A549 (cell line): ENCODE measurements around the gene LRIT3. TPM values are rescaled to one million over a fixed set of nuclear protein-coding genes. Genes with fewer than 3 reads are reported as not detected.

ENCODE experiments used
- ATAC-seq, 2 experiments: fragments of 200-7000 bp in 1 of 2; fragments of >200 bp in 1 of 2; cut with Nextera tagmentation in 1 of 2; cut with Tn5 transposase in 1 of 2; 3 replicates each; pipeline versions ENCODE4 v1.8.0 to v1.9.1; 2018 to 2020; ENCODE audit warnings: mild to moderate bottlenecking in 1 of 2, moderate library complexity in 1 of 2
- CTCF ChIA-PET: fragments of 300-600 bp; sonication (Branson Sonifier 250); formaldehyde crosslinking; extraction: SDS; loops from one replicate; lab custom pipeline; 2021; ENCODE audit warnings: antibody characterized with exemption, inconsistent platforms; lab: Yijun Ruan, JAX
- POLR2A ChIA-PET: fragments of 350-600 bp; formaldehyde crosslinking; extraction: SDS; loops from one replicate; lab custom pipeline; 2021; ENCODE audit warnings: antibody characterized with exemption, inconsistent platforms; lab: Yijun Ruan, JAX
- DNase-seq, 2 experiments: peaks; one replicate each; pipeline versions ENCODE4 v3.0.0 to v3.0.0-alpha.2; 2011 to 2016; ENCODE audit warnings: low read depth in 1 of 2, low spot score in 1 of 2
- FAIRE-seq: peaks from 2 replicates; lab custom pipeline; 2011; peaks lifted over from hg19 to GRCh38; lab: Jason Lieb, UNC
- H3K27ac ChIP-seq, 2 experiments: fragments of >200 bp; sonication (Bioruptor Twin); formaldehyde crosslinking; 3 replicates each; pipeline ENCODE4 v1.5.1; 2016 to 2017
- H3K4me1 ChIP-seq: fragments of >200 bp; sonication (Bioruptor Twin); formaldehyde crosslinking; 3 replicates; pipeline ENCODE4 v1.6.1; 2016
- H3K4me2 ChIP-seq: fragments of >200 bp; sonication (Bioruptor Twin); formaldehyde crosslinking; 3 replicates; pipeline ENCODE4 v1.6.1; 2016
- H3K4me3 ChIP-seq: fragments of >200 bp; sonication (Bioruptor Twin); formaldehyde crosslinking; 3 replicates; pipeline ENCODE4 v1.5.1; 2016
- H3K9me3 ChIP-seq: fragments of >200 bp; sonication (Bioruptor Twin); formaldehyde crosslinking; 3 replicates; pipeline ENCODE4 v1.6.1; 2016
- CHD2 ChIP-seq: fragments of 150-350 bp; IDR thresholded peaks from 2 replicates; pipeline ENCODE4 v1.6.1; 2014; ENCODE audit warnings: low read length; ENCODE audit not compliant: partially characterized antibody
- CHD4 ChIP-seq: fragments of 200-600 bp; sonication (generic); IDR thresholded peaks from 2 replicates; pipeline ENCODE4 v1.6.1; 2016; ENCODE audit warnings: antibody characterized with exemption, mild to moderate bottlenecking, borderline replicate concordance
- E2F6 ChIP-seq: IDR thresholded peaks from 2 replicates; pipeline ENCODE4 v1.6.1; 2012; ENCODE audit warnings: low read depth, borderline replicate concordance
- FOSL2 ChIP-seq, 2 experiments: fragments of 450-650 bp in 1 of 2; fragments of >200 bp in 1 of 2; sonication (Bioruptor Twin) in 1 of 2; formaldehyde crosslinking; IDR thresholded peaks; 2 replicates each; pipeline versions ENCODE4 v1.5.0 to v1.6.1; 2016 to 2020; ENCODE audit warnings: mild to moderate bottlenecking in 1 of 2, moderate library complexity in 1 of 2
- FOXS1 ChIP-seq: fragments of 250-450 bp; sonication (Bioruptor Pico); IDR thresholded peaks from 2 replicates; pipeline ENCODE4 v1.5.0; 2020; ENCODE audit warnings: mild to moderate bottlenecking, moderate library complexity
- HDAC2 ChIP-seq: fragments of 200-600 bp; sonication (generic); IDR thresholded peaks from 2 replicates; pipeline ENCODE4 v1.6.1; 2016
- HES2 ChIP-seq: fragments of >200 bp; sonication (Bioruptor Twin); formaldehyde crosslinking; IDR thresholded peaks from 2 replicates; pipeline ENCODE4 v1.6.1; 2016
- HOXB13 ChIP-seq: fragments of 250-450 bp; sonication (Bioruptor Pico); IDR thresholded peaks from 2 replicates; pipeline ENCODE4 v1.5.0; 2020; ENCODE audit warnings: low read depth, mild to moderate bottlenecking, moderate library complexity
- HOXB5 ChIP-seq: fragments of 250-450 bp; sonication (Bioruptor Pico); IDR thresholded peaks from 2 replicates; pipeline ENCODE4 v1.5.0; 2020; ENCODE audit warnings: mild to moderate bottlenecking, moderate library complexity
- JUNB ChIP-seq: fragments of >200 bp; sonication (Bioruptor Twin); formaldehyde crosslinking; IDR thresholded peaks from 2 replicates; pipeline ENCODE4 v1.6.1; 2016
- NR3C1 ChIP-seq: fragments of >200 bp; sonication (Bioruptor Twin); formaldehyde crosslinking; IDR thresholded peaks from 3 replicates; pipeline ENCODE4 v1.6.1; 2017
- PHF8 ChIP-seq: fragments of 200-600 bp; sonication (generic); IDR thresholded peaks from 2 replicates; pipeline ENCODE4 v1.6.1; 2016; ENCODE audit warnings: low read depth, mild to moderate bottlenecking, antibody characterized with exemption, moderate library complexity, borderline replicate concordance
- POLR2A ChIP-seq: IDR thresholded peaks from 2 replicates; pipeline ENCODE4 v1.6.1; 2012; ENCODE audit warnings: mild to moderate bottlenecking, low read length
- RAD21 ChIP-seq, 2 experiments: fragments of >200 bp in 1 of 2; sonication (Bioruptor Twin) in 1 of 2; formaldehyde crosslinking in 1 of 2; IDR thresholded peaks in 1 of 2; conservative IDR thresholded peaks in 1 of 2; 2 replicates in 1 of 2; 3 replicates in 1 of 2; pipeline ENCODE4 v1.6.1; 2012 to 2018; ENCODE audit warnings: inconsistent platforms in 1 of 2
- REST ChIP-seq: fragments of 200-600 bp; sonication (generic); IDR thresholded peaks from 2 replicates; pipeline ENCODE4 v1.6.1; 2016; ENCODE audit warnings: antibody characterized with exemption, mild to moderate bottlenecking, moderate library complexity
- SMC3 ChIP-seq: fragments of >200 bp; sonication (Bioruptor Twin); formaldehyde crosslinking; IDR thresholded peaks from 3 replicates; pipeline ENCODE4 v1.6.1; 2018; ENCODE audit warnings: inconsistent platforms
- TP53 ChIP-seq: fragments of 250-450 bp; sonication (Bioruptor Pico); IDR thresholded peaks from 2 replicates; pipeline ENCODE4 v1.5.0; 2021; ENCODE audit warnings: mild to moderate bottlenecking, moderate library complexity
- ZFP36 ChIP-seq: fragments of 450-650 bp; IDR thresholded peaks from 2 replicates; pipeline ENCODE4 v1.6.1; 2014; ENCODE audit warnings: borderline replicate concordance; ENCODE audit not compliant: partially characterized antibody
- ZNF302 ChIP-seq: fragments of 250-450 bp; sonication (Bioruptor Pico); IDR thresholded peaks from 2 replicates; pipeline ENCODE4 v1.9.0; 2021; ENCODE audit warnings: inconsistent platforms, mild to moderate bottlenecking, moderate library complexity
- ZSCAN20 ChIP-seq: fragments of 250-450 bp; sonication (Bioruptor Pico); IDR thresholded peaks from 2 replicates; pipeline ENCODE4 v1.8.0; 2022; ENCODE audit warnings: mild to moderate bottlenecking, moderate library complexity
- WGBS: methylation state at CpG from one replicate; pipeline ENCODE4 v1.1.6; 2017; ENCODE audit errors: missing lambda C conversion rate; 5-methylcytosine and 5-hydroxymethylcytosine counted together
- polyA plus RNA-seq, 4 experiments: library from polyadenylated mRNA; depleted of rRNA in 3 of 4; stranded (reverse); fragments of >200 nt; fragmentation: RNase III in 1 of 4; extraction: RNeasy Plus Mini Kit Qiagen cat#74134 plus additional on column Dnase treatment in 1 of 4; gene quantifications; 2 replicates in 3 of 4; 3 replicates in 1 of 4; pipeline ENCODE4 v1.2.3, GENCODE V29; 2011 to 2017
- TF ChIP-seq, protein P1 (sequence below): fragments of >200 bp; sonication (Bioruptor Twin); formaldehyde crosslinking; IDR thresholded peaks from 3 replicates; pipeline ENCODE4 v1.5.1; 2016

Gene LRIT3
- polyA plus RNA-seq, 2 of the 4 experiments (the other 2 are of a cell fraction) = 0.06 TPM

DNA sequence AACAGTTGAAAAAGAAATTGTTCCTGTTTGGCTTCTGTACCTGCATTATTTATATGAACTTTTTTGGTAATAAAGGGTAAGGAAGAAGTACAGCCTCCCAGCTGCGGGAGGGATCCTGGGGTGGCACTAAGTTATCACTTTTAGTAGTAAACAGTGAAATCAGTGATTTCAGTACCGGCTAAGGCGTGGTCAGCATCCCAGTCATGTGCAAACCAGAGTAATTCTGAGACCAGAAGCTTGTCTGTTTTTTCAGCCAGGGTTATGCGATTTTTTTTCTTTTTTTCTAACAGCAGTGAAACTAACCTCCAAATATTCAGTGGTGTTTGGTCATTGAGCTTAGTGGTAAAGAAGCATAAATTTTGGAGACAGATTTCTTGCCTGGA is 68.1 kb downstream of the LRIT3 start:
- no peak overlapping the region for H3K4me2 ChIP-seq
- H3K27ac ChIP-seq = no peak overlapping the region
- WGBS = 65% methylated on average over 4 of the region's 4 CpGs
- no peak for FAIRE-seq
- peaks cover 10% of the 10 kb centered on the region; the same call in 2 of the 3 replicates for H3K4me1 ChIP-seq
- H3K9me3 ChIP-seq = no peaks in the 10 kb centered on the region
- POLR2A ChIA-PET = no interaction called here
- no peak overlapping the region for H3K4me3 ChIP-seq
- TF ChIP-seq RAD21 (conservative IDR thresholded peaks at IDR 0.05 in 1 of 2, IDR thresholded peaks at IDR 0.05 in 1 of 2) (no peak), REST (no peak), NR3C1 (no peak), ZNF302 (CRISPR knock-in tag) (no peak), SMC3 (no peak), TP53 (CRISPR knock-in tag) (no peak), FOXS1 (CRISPR knock-in tag) (no peak), HOXB13 (CRISPR knock-in tag) (no peak), POLR2A (no peak), JUNB (no peak), CHD4 (no peak), ZSCAN20 (CRISPR knock-in tag) (no peak), CHD2 (no peak), E2F6 (no peak), HES2 (no peak)
- TF ChIP-seq, all 56 proteins: peak for 0
- CTCF ChIA-PET = no interaction called here
- DNase-seq (no peak), ATAC-seq (no peak)

DNA sequence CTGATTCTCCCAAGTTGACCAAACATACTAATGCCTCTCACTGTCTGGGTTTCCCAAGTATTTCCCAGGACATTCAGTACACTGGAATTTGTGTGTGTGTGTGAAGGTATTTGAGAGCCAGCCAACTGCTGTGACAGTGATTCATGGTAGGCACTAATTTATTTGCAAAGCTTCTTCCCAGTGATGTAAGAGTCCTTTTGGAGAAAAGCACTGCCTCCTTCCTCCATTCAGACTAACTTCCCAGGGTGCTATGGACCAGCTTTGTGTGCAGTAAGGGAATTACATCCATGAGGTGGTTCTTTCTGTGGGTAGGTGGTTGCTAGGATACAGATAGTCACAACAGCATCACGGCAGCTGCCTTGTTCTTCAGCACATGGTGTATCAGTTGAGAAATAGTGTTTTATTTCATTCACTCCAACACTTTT is 73.5 kb downstream of the LRIT3 start:
- DNase-seq (peak; percentile 18 to 83), ATAC-seq (peak; percentile 96 to 99), FAIRE-seq (no peak)
- H3K4me2 ChIP-seq = no peak overlapping the region
- H3K27ac ChIP-seq = no peak overlapping the region
- no peaks in the 10 kb centered on the region for H3K9me3 ChIP-seq
- TF ChIP-seq HOXB5 = peak; percentile 83; the same call in 1 of the 2 replicates
- TF ChIP-seq HDAC2 = no peak
- 0 out of 2 replicates have a peak, but pooled peaks have one; percentile 15 for TF ChIP-seq FOSL2 (IDR thresholded peaks at IDR 0.05)
- TF ChIP-seq FOSL2 (CRISPR knock-in tag; IDR thresholded peaks at IDR 0.05) = peak; percentile 59; the same call in 1 of the 2 replicates
- no peak for TF ChIP-seq ZFP36
- peak; percentile 35; the same call in 1 of the 2 replicates for TF ChIP-seq JUNB
- TF ChIP-seq, protein P1, sequence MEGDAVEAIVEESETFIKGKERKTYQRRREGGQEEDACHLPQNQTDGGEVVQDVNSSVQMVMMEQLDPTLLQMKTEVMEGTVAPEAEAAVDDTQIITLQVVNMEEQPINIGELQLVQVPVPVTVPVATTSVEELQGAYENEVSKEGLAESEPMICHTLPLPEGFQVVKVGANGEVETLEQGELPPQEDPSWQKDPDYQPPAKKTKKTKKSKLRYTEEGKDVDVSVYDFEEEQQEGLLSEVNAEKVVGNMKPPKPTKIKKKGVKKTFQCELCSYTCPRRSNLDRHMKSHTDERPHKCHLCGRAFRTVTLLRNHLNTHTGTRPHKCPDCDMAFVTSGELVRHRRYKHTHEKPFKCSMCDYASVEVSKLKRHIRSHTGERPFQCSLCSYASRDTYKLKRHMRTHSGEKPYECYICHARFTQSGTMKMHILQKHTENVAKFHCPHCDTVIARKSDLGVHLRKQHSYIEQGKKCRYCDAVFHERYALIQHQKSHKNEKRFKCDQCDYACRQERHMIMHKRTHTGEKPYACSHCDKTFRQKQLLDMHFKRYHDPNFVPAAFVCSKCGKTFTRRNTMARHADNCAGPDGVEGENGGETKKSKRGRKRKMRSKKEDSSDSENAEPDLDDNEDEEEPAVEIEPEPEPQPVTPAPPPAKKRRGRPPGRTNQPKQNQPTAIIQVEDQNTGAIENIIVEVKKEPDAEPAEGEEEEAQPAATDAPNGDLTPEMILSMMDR = no peak
- TF ChIP-seq PHF8 = no peak
- ChIA-PET POLR2A (interaction anchor here (0.7 kb wide), 1 partner anchor 8 kb away, joined by 3 read pairs; no protein-coding TSS in a partner anchor), CTCF (interaction anchor here (0.7 to 1.4 kb wide), 3 partner anchors 21 to 1311 kb away, joined by 3 to 4 read pairs (median 3); no protein-coding TSS in a partner anchor)
- H3K4me3 ChIP-seq = no peak overlapping the region
- WGBS = 24% methylated on average over 1 of the region's 1 CpG
- H3K4me1 ChIP-seq = peaks cover 6% of the 10 kb centered on the region; the same call in 2 of the 3 replicates

Other genes with a start within 250 kb of the LRIT3 start
- 32.6 and 39.2 TPM in 2 replicates for gene CASP6, start 144.7 kb upstream of the LRIT3 start, polyA plus RNA-seq (2011; rRNA removed)
- 19.2 to 21.2 TPM (median 19.8 TPM) in 3 replicates for gene CASP6, start 144.7 kb upstream of the LRIT3 start, polyA plus RNA-seq (2017; fragmentation: RNase III; extraction: RNeasy Plus Mini Kit Qiagen cat#74134 plus additional on column Dnase treatment)
- gene PLA2G12A, start 118.0 kb upstream of the LRIT3 start, polyA plus RNA-seq (2011; rRNA removed) = 39.3 and 39.7 TPM in 2 replicates
- 8.2 to 13.4 TPM (median 9.8 TPM) in 3 replicates for gene PLA2G12A, start 118.0 kb upstream of the LRIT3 start, polyA plus RNA-seq (2017; fragmentation: RNase III; extraction: RNeasy Plus Mini Kit Qiagen cat#74134 plus additional on column Dnase treatment)
- 2.2 and 2.8 TPM in 2 replicates for gene CFI, start 46.1 kb upstream of the LRIT3 start, polyA plus RNA-seq (2011; rRNA removed)
- gene CFI, start 46.1 kb upstream of the LRIT3 start, polyA plus RNA-seq (2017; fragmentation: RNase III; extraction: RNeasy Plus Mini Kit Qiagen cat#74134 plus additional on column Dnase treatment) = 0.76 to 2.6 TPM (median 2.2 TPM) in 3 replicates
- gene GAR1, start 32.3 kb upstream of the LRIT3 start, polyA plus RNA-seq (2011; rRNA removed) = 31.6 and 44.1 TPM in 2 replicates
- gene GAR1, start 32.3 kb upstream of the LRIT3 start, polyA plus RNA-seq (2017; fragmentation: RNase III; extraction: RNeasy Plus Mini Kit Qiagen cat#74134 plus additional on column Dnase treatment) = 69.6 to 81.4 TPM (median 73.1 TPM) in 3 replicates
- gene RRH, start 20.1 kb upstream of the LRIT3 start, polyA plus RNA-seq (2011; rRNA removed) = 0.10 and 0.16 TPM in 2 replicates
- gene RRH, start 20.1 kb upstream of the LRIT3 start, polyA plus RNA-seq (2017; fragmentation: RNase III; extraction: RNeasy Plus Mini Kit Qiagen cat#74134 plus additional on column Dnase treatment) = 0.10 to 0.18 TPM (median 0.12 TPM) in 3 replicates
- gene EGF, start 64.8 kb downstream of the LRIT3 start, polyA plus RNA-seq (2011; rRNA removed) = 0.98 and 1.1 TPM in 2 replicates
- 0.54 to 0.59 TPM (median 0.58 TPM) in 3 replicates for gene EGF, start 64.8 kb downstream of the LRIT3 start, polyA plus RNA-seq (2017; fragmentation: RNase III; extraction: RNeasy Plus Mini Kit Qiagen cat#74134 plus additional on column Dnase treatment)